K562 (cell line): ENCODE measurements around the gene DHDH. TPM values are rescaled to one million over a fixed set of nuclear protein-coding genes. Genes with fewer than 3 reads are reported as not detected.

Experiments used
- ARID3B ChIP-seq: fragments of 250-450 bp; sonication (Bioruptor Pico); IDR thresholded peaks from 2 replicates; pipeline ENCODE4 v1.4.0; 2020; ENCODE audit warnings: borderline replicate concordance
- HMGN3 ChIP-seq: IDR thresholded peaks from 2 replicates; pipeline ENCODE4 v1.6.1; 2011; ENCODE audit warnings: borderline replicate concordance, low read depth, mild to moderate bottlenecking, mixed read lengths, low read length; ENCODE audit not compliant: insufficient read length; ENCODE audit errors: extremely low read depth
- KAT7 ChIP-seq: sonication (generic); formaldehyde crosslinking; IDR thresholded peaks from 2 replicates; pipeline ENCODE4 v1.8.0; 2022; ENCODE audit warnings: missing genetic modification reagents, mild to moderate bottlenecking, borderline replicate concordance
- MEF2A ChIP-seq: IDR thresholded peaks from 2 replicates; pipeline ENCODE4 v1.6.1; 2011; ENCODE audit warnings: low read depth, mild to moderate bottlenecking, low read length, moderate library complexity; ENCODE audit not compliant: control insufficient read depth
- MEF2D ChIP-seq: conservative IDR thresholded peaks from 2 replicates; pipeline ENCODE4 v1.6.1; 2016; ENCODE audit warnings: low read depth, missing genetic modification characterization, missing compliant biosample characterization
- NFE2 ChIP-seq: IDR thresholded peaks from 2 replicates; pipeline ENCODE4 v1.6.1; 2014; ENCODE audit warnings: antibody characterized with exemption, low read depth
- STAT5B ChIP-seq: fragments of 250-450 bp; sonication (Bioruptor Pico); IDR thresholded peaks from 2 replicates; pipeline ENCODE4 v1.8.0; 2021; ENCODE audit warnings: mild to moderate bottlenecking, inconsistent platforms
- THAP7 ChIP-seq: fragments of 250-450 bp; sonication (Bioruptor Pico); IDR thresholded peaks from 2 replicates; pipeline ENCODE4 v1.5.0; 2021
- ZBTB7A ChIP-seq: IDR thresholded peaks from 2 replicates; pipeline ENCODE4 v1.6.1; 2011; ENCODE audit warnings: low read depth, mild to moderate bottlenecking, low read length, moderate library complexity, borderline replicate concordance; ENCODE audit not compliant: control insufficient read depth
- ZBTB8A ChIP-seq: fragments of 450-650 bp; IDR thresholded peaks from 2 replicates; pipeline ENCODE4 v1.6.1; 2018; ENCODE audit warnings: mild to moderate bottlenecking, moderate library complexity; ENCODE audit not compliant: partially characterized antibody
- ZFP1 ChIP-seq: fragments of 450-650 bp; formaldehyde crosslinking; IDR thresholded peaks from 2 replicates; pipeline ENCODE4 v1.4.0; 2020; ENCODE audit warnings: mild to moderate bottlenecking, mixed read lengths
- ZKSCAN1 ChIP-seq: fragments of 150-350 bp; IDR thresholded peaks from 2 replicates; pipeline ENCODE4 v1.6.1; 2016; ENCODE audit warnings: low read depth, low read length
- polyA plus RNA-seq, 8 experiments: library from polyadenylated mRNA; depleted of rRNA in 4 of 8; stranded (reverse) in 5 of 8; unstranded in 3 of 8; fragments of >200 nt; fragmentation: Nextera tagmentation in 2 of 8; fragmentation: Illumina TruSeq in 1 of 8; extraction: Ambion mirVana in 2 of 8; extraction: Trizol in 1 of 8; gene quantifications; 2 replicates each; pipeline versions ENCODE4 v1.2.1 to v1.2.3, GENCODE V29; 2011 to 2014; ENCODE audit warnings: inconsistent platforms in 1 of 8, missing spikeins in 1 of 8
- total RNA-seq, 7 experiments: library from RNA; depleted of rRNA in 6 of 7; stranded (reverse); fragments of >200 nt in 6 of 7; fragmentation: Illumina TruSeq in 2 of 7; extraction: Trizol in 2 of 7; gene quantifications; 2 replicates each; pipeline versions ENCODE4 v1.2.1 to v1.2.3, GENCODE V29; 2011 to 2021; ENCODE audit warnings: low replicate concordance in 1 of 7
- TF ChIP-seq, protein P1 (sequence below): sonication (generic); formaldehyde crosslinking; IDR thresholded peaks from 2 replicates; pipeline ENCODE4 v1.8.0; 2023; ENCODE audit warnings: mild to moderate bottlenecking, missing genetic modification reagents
- TF ChIP-seq, protein P2 (sequence below): fragments of 250-450 bp; sonication (Bioruptor Pico); IDR thresholded peaks from 2 replicates; pipeline ENCODE4 v1.5.1; 2021; ENCODE audit warnings: mild to moderate bottlenecking
- TF ChIP-seq, protein P3 (sequence below): fragments of 450-650 bp; IDR thresholded peaks from 2 replicates; pipeline ENCODE4 v1.6.1; 2016; ENCODE audit warnings: antibody characterized with exemption
- TF ChIP-seq, protein P4 (sequence below), 2 experiments: fragments of 450-650 bp in 1 of 2; sonication (generic) in 1 of 2; formaldehyde crosslinking; conservative IDR thresholded peaks; 2 replicates each; pipeline versions ENCODE4 v1.4.0 to v1.8.1; 2020 to 2022; ENCODE audit warnings: mild to moderate bottlenecking in 1 of 2, missing genetic modification reagents in 1 of 2

The DHDH gene
- total and polyA plus RNA-seq, 9 of the 15 experiments (the other 6 are each of a cell fraction or from before 2014, with no cell fraction given), result 0.37 to 1.9 (median 0.87) TPM

- TF ChIP-seq MEF2A, result no peak
- TF ChIP-seq HMGN3, result peak; percentile 99
- no peak for TF ChIP-seq ZFP1 (CRISPR knock-in tag)
- no peak for TF ChIP-seq ZBTB8A
- no peak; the same call in none of the 2 replicates for TF ChIP-seq ZKSCAN1
- 0 out of 2 replicates have a peak, but pooled peaks have one; percentile 2 for TF ChIP-seq KAT7
- TF ChIP-seq STAT5B, result no peak
- TF ChIP-seq, protein P1, sequence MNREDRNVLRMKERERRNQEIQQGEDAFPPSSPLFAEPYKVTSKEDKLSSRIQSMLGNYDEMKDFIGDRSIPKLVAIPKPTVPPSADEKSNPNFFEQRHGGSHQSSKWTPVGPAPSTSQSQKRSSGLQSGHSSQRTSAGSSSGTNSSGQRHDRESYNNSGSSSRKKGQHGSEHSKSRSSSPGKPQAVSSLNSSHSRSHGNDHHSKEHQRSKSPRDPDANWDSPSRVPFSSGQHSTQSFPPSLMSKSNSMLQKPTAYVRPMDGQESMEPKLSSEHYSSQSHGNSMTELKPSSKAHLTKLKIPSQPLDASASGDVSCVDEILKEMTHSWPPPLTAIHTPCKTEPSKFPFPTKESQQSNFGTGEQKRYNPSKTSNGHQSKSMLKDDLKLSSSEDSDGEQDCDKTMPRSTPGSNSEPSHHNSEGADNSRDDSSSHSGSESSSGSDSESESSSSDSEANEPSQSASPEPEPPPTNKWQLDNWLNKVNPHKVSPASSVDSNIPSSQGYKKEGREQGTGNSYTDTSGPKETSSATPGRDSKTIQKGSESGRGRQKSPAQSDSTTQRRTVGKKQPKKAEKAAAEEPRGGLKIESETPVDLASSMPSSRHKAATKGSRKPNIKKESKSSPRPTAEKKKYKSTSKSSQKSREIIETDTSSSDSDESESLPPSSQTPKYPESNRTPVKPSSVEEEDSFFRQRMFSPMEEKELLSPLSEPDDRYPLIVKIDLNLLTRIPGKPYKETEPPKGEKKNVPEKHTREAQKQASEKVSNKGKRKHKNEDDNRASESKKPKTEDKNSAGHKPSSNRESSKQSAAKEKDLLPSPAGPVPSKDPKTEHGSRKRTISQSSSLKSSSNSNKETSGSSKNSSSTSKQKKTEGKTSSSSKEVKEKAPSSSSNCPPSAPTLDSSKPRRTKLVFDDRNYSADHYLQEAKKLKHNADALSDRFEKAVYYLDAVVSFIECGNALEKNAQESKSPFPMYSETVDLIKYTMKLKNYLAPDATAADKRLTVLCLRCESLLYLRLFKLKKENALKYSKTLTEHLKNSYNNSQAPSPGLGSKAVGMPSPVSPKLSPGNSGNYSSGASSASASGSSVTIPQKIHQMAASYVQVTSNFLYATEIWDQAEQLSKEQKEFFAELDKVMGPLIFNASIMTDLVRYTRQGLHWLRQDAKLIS (CRISPR knock-in tag), result peak; percentile 77; the same call in 1 of the 2 replicates
- TF ChIP-seq NFE2, result peak; percentile 99
- no peak for TF ChIP-seq THAP7
- TF ChIP-seq, protein P2, sequence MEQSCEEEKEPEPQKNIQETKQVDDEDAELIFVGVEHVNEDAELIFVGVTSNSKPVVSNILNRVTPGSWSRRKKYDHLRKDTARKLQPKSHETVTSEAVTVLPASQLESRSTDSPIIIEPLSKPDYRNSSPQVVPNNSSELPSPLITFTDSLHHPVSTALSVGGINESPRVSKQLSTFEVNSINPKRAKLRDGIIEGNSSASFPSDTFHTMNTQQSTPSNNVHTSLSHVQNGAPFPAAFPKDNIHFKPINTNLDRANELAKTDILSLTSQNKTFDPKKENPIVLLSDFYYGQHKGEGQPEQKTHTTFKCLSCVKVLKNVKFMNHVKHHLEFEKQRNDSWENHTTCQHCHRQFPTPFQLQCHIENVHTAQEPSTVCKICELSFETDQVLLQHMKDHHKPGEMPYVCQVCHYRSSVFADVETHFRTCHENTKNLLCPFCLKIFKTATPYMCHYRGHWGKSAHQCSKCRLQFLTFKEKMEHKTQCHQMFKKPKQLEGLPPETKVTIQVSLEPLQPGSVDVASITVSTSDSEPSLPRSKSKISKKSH (CRISPR knock-in tag), result no peak
- peak; percentile 81 for TF ChIP-seq MEF2D (tag)
- TF ChIP-seq ARID3B, result no peak
- TF ChIP-seq ZBTB7A, result peak; percentile 98
- TF ChIP-seq, protein P3, sequence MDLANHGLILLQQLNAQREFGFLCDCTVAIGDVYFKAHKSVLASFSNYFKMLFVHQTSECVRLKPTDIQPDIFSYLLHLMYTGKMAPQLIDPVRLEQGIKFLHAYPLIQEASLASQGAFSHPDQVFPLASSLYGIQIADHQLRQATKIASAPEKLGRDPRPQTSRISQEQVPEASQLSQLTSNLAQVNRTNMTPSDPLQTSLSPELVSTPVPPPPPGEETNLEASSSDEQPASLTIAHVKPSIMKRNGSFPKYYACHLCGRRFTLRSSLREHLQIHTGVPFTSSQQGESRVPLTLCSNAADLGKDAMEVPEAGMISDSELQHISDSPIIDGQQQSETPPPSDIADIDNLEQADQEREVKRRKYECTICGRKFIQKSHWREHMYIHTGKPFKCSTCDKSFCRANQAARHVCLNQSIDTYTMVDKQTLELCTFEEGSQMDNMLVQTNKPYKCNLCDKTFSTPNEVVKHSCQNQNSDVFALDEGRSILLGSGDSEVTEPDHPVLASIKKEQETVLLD, result 0 out of 2 replicates have a peak, but pooled peaks have one; percentile 79
- TF ChIP-seq, protein P4, sequence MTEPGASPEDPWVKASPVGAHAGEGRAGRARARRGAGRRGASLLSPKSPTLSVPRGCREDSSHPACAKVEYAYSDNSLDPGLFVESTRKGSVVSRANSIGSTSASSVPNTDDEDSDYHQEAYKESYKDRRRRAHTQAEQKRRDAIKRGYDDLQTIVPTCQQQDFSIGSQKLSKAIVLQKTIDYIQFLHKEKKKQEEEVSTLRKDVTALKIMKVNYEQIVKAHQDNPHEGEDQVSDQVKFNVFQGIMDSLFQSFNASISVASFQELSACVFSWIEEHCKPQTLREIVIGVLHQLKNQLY (CRISPR knock-in tag; conservative IDR thresholded peaks at IDR 0.05), result no peak
Observed at GRCh38 chr19:48963371-48964204, 30.1 kb downstream of the DHDH start (continued).
